ENCODE data around the gene PABPC1L. TPM values are rescaled to one million over a fixed set of nuclear protein-coding genes. Genes with fewer than 3 reads are reported as not detected.

The PABPC1L gene
- total RNA-seq, 2 donors from 2014 or later, result 129 to 142 TPM

DNA sequence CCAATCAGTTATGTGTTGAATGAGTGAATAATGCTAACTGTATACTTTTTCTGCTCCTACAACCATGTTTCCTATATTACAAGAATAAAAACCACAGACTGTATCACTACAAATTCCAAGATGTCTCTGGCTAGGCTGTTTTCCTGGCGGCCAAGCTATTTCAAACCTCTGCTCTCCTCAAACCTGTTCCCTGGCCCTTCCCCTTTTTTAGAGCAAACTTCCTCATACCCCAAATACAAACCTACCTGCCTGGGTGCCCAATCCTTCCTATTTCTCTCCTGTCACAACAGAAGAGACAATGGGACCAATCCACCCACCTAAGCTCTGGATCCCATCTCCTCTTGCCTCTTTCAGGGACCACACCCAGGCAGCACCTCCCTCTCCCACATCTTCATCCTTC, 42.9 kb downstream of the PABPC1L start:
- Histone ChIP-seq H3K9me3 (ENCODE audit: control insufficient read depth, low read length) (no peaks in the 10 kb centered on the region), H3K4me3 (ENCODE audit: low read length) (no peak overlapping the region), H3K27ac (ENCODE audit: low read depth, low read length) (no peak overlapping the region), H3K27me3 (ENCODE audit: control insufficient read depth, insufficient read depth, low read length, poor library complexity, severe bottlenecking) (no peaks in the 10 kb centered on the region), H3K36me3 (ENCODE audit: control insufficient read depth, insufficient read depth, low read length) (peaks cover 87% of the 10 kb centered on the region), H3K9ac (ENCODE audit: extremely low read depth, low read length, poor library complexity, severe bottlenecking) (no peak overlapping the region), H3K4me1 (ENCODE audit: control insufficient read depth, insufficient read depth, low read length) (peaks cover 12% of the 10 kb centered on the region)
- no peak for DNase-seq
- H3K9me3 Mint-ChIP-seq, result no peaks in the 10 kb centered on the region
- peaks cover 22% of the 10 kb centered on the region for H3K4me1 Mint-ChIP-seq
- no peak overlapping the region for H3K4me3 Mint-ChIP-seq
- WGBS, 2 experiments (ENCODE audit: insufficient coverage in 1 of 2, insufficient read length in 1 of 2), result 92 to 94% methylated on average over 1 of the region's 1 CpG
- TF ChIP-seq, protein P1, sequence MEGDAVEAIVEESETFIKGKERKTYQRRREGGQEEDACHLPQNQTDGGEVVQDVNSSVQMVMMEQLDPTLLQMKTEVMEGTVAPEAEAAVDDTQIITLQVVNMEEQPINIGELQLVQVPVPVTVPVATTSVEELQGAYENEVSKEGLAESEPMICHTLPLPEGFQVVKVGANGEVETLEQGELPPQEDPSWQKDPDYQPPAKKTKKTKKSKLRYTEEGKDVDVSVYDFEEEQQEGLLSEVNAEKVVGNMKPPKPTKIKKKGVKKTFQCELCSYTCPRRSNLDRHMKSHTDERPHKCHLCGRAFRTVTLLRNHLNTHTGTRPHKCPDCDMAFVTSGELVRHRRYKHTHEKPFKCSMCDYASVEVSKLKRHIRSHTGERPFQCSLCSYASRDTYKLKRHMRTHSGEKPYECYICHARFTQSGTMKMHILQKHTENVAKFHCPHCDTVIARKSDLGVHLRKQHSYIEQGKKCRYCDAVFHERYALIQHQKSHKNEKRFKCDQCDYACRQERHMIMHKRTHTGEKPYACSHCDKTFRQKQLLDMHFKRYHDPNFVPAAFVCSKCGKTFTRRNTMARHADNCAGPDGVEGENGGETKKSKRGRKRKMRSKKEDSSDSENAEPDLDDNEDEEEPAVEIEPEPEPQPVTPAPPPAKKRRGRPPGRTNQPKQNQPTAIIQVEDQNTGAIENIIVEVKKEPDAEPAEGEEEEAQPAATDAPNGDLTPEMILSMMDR (conservative IDR thresholded peaks at IDR 0.05), result no peak
- no peaks in the 10 kb centered on the region for H3K27me3 Mint-ChIP-seq (ENCODE audit: insufficient read depth)
- H3K27ac Mint-ChIP-seq, result no peak overlapping the region
- peaks cover 86% of the 10 kb centered on the region for H3K36me3 Mint-ChIP-seq (ENCODE audit: low read depth)

DNA sequence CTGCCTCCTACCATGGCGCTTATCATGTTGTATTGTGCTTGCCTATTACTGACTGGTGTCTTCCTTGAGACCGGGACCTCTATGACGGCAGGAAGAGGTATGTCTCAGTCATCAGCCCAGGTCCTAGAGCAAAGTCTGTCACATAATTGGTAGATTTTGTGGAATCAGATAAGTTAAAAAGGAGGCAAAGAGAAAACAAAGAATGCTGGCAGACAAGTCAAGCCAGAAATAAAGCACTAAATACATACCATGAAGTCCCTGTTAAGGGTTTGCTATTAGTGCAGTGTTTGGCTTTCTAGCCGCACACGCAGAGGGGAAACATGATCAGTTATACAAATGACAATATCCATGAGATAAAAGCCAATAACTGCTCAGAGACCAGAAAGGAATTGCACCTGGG, 44.4 kb downstream of the PABPC1L start:
- H3K9me3 ChIP-seq (ENCODE audit: control insufficient read depth, low read length), result no peaks in the 10 kb centered on the region
- H3K4me3 ChIP-seq (ENCODE audit: low read length), result peak overlapping the region; percentile 16
- TF ChIP-seq, protein P1 (conservative IDR thresholded peaks at IDR 0.05), result no peak
- WGBS, 2 experiments (ENCODE audit: insufficient coverage in 1 of 2, insufficient read length in 1 of 2), result 83 to 84% methylated on average over 4 to 5 of the region's 5 CpGs
- Mint-ChIP-seq H3K27ac (peak overlapping the region; percentile 7), H3K4me3 (no peak overlapping the region), H3K4me1 (peaks cover 33% of the 10 kb centered on the region), H3K36me3 (ENCODE audit: low read depth) (peaks cover 82% of the 10 kb centered on the region), H3K9me3 (no peaks in the 10 kb centered on the region), H3K27me3 (ENCODE audit: insufficient read depth) (no peaks in the 10 kb centered on the region)
- H3K27me3 ChIP-seq (ENCODE audit: control insufficient read depth, insufficient read depth, low read length, poor library complexity, severe bottlenecking), result no peaks in the 10 kb centered on the region
- H3K9ac ChIP-seq (ENCODE audit: extremely low read depth, low read length, poor library complexity, severe bottlenecking), result no peak overlapping the region
- DNase-seq, result no peak
- peaks cover 15% of the 10 kb centered on the region for H3K4me1 ChIP-seq (ENCODE audit: control insufficient read depth, insufficient read depth, low read length)
- peaks cover 81% of the 10 kb centered on the region for H3K36me3 ChIP-seq (ENCODE audit: control insufficient read depth, insufficient read depth, low read length)
- H3K27ac ChIP-seq (ENCODE audit: low read depth, low read length), result no peak overlapping the region

DNA sequence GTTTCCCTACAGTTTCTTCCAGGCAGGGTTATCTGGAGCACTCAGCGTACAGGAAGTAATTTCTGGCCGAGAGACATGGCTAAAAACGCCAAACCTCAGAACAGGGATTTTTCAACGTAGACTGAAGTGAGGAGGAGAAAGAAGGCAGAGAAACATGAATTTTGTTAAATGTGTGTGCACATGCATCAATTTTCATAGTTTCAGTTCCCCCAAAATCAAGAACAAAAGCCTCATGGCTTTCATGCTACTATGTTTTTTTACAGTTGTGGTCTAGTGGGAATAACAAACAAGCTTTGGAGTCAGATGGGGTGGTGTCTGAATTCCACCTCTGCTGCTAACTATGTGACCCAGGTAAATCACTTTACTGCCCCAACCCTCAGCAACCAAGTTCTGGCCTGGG, 45.4 kb downstream of the PABPC1L start:
- peaks cover 38% of the 10 kb centered on the region for H3K4me1 Mint-ChIP-seq
- no peaks in the 10 kb centered on the region for H3K9me3 Mint-ChIP-seq
- WGBS, 2 experiments (ENCODE audit: insufficient coverage in 1 of 2, insufficient read length in 1 of 2), result 95 to 100% methylated on average over 3 to 4 of the region's 4 CpGs
- TF ChIP-seq, protein P1 (conservative IDR thresholded peaks at IDR 0.05), result no peak
- no peaks in the 10 kb centered on the region for H3K9me3 ChIP-seq (ENCODE audit: control insufficient read depth, low read length)
- peaks cover 70% of the 10 kb centered on the region for H3K36me3 ChIP-seq (ENCODE audit: control insufficient read depth, insufficient read depth, low read length)
- H3K36me3 Mint-ChIP-seq (ENCODE audit: low read depth), result peaks cover 74% of the 10 kb centered on the region
- H3K4me3 ChIP-seq (ENCODE audit: low read length), result no peak overlapping the region
- no peak overlapping the region for H3K27ac ChIP-seq (ENCODE audit: low read depth, low read length)
- no peaks in the 10 kb centered on the region for H3K27me3 ChIP-seq (ENCODE audit: control insufficient read depth, insufficient read depth, low read length, poor library complexity, severe bottlenecking)
- H3K27me3 Mint-ChIP-seq (ENCODE audit: insufficient read depth), result no peaks in the 10 kb centered on the region
- no peak for DNase-seq
- no peak overlapping the region for H3K27ac Mint-ChIP-seq
- H3K4me1 ChIP-seq (ENCODE audit: control insufficient read depth, insufficient read depth, low read length), result peaks cover 15% of the 10 kb centered on the region
- H3K9ac ChIP-seq (ENCODE audit: extremely low read depth, low read length, poor library complexity, severe bottlenecking), result no peak overlapping the region
- H3K4me3 Mint-ChIP-seq, result no peak overlapping the region
